ENCODE data around the gene CD4.
"Not testable (repeated sequence)": the region's sequence is repeated elsewhere in the genome, so short reads cannot be mapped to it uniquely, and the experiment has no call there.

Gene CD4

GRCh38 chr12:6849976-6850560 lies 60.7 kb downstream of the CD4 start:
- DNase-seq: no peak

- DNase-seq: no peak
Observed at GRCh38 chr12:6850796-6851152, 61.4 kb downstream of the CD4 start.

DNA sequence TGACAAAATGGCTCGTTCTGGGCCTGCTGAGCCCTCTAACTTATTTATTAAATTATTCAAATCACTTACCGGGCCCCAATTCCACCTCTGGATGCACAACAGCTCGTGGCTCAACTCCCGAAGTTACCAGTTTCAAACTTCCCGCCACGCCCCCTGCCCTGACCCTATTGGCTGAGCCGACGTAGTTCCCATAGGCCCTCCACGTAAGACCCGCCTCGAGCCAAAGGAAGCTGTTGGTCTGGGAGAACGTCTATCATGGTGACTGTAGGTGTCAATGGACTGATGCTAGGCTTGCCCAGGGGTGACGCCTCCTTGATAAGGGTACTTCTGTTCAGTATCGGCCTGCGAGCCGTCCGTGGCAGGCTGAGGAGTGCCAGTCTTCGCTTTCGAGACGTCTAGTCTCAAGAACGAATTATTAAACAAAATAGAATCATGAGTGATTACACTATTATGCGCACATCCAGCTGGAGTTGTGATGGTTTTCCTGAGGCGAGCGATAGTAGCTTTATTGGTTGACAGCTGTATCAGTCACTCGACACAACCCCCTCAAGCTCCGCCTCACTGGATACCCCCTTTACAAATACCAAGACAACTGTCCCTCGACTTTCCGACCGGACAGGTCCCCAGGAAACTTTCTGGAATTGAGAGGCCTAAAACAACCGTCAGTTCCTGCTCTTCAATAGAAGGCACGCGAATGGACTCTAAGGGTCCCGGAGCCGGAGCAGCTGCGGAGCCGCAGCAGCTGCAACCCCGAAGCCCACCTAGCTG lies 62.0 kb downstream of the CD4 start, which contains the start of gene CDCA3:
Gene CDCA3 (minus strand): TSS at position 134 of the 768 bp plus-strand sequence. CDS start 334 bp downstream, outside the sequence.
- peak; percentile 94 for DNase-seq

- DNase-seq: peak; percentile 90
Observed at GRCh38 chr12:6851921-6852650, 62.8 kb downstream of the CD4 start, which contains the start of gene USP5. TSS of gene USP5 (plus strand) at chr12:6852150. CDS start at chr12:6852180, 30 bp downstream.

- DNase-seq: peak; percentile 14
Observed at GRCh38 chr12:6852651-6853354, 63.5 kb downstream of the CD4 start.

GRCh38 chr12:6853626-6854025 lies 64.3 kb downstream of the CD4 start:
- DNase-seq: no peak

DNA sequence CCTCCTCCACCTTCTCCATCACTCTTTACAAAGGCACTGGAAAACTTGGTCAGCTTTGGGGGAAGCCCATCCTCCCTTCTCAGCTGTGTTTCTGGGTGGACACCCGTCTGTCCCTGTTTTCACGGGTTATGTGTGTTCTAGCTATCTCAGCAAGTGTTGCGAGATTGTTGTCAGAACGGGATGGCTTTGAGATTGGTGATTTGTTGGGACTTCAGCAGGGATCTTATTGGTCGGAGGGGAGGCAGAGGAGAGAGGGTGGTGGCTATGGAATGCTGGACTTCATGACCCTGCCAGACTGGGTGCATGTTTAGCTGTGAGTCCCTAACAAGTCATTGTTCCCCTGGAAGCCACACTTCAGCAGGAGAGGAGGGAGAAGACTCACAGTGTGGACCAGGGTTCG lies 64.7 kb downstream of the CD4 start:
- no peak for DNase-seq

- no peak for DNase-seq
Observed at GRCh38 chr12:6855322-6855721, 66.0 kb downstream of the CD4 start.

GRCh38 chr12:6858799-6859198 lies 69.5 kb downstream of the CD4 start:
- DNase-seq: no peak

DNA sequence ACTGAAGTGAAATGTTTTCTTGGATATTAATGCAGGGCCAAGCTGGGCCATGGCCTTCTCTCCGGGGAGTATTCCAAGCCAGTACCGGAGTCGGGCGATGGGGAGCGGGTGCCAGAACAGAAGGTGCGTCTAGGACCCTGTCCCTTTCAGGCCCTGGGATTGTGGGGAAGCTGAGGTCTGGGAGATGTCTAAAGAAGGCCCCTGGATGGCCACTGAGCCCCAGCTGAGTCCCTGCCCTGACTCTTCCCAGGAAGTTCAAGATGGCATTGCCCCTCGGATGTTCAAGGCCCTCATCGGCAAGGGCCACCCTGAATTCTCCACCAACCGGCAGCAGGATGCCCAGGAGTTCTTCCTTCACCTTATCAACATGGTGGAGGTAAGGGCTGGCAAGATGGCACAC lies 70.8 kb downstream of the CD4 start:
- no peak for DNase-seq

DNA sequence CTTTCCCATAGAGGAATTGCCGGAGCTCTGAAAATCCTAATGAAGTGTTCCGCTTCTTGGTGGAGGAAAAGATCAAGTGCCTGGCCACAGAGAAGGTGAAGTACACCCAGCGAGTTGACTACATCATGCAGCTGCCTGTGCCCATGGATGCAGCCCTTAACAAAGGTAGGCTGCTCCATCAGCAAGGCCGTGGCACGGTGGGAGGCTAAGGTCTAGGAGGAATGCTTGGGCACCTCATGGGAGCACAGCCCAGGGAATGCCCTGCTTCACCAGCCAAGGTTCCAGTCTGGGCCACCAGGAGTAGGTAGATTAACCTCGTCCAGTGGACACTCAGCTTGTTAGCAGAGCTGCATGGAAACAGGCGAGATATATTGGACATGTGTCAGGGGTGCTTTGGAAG lies 71.6 kb downstream of the CD4 start:
- no peak for DNase-seq

- no peak for DNase-seq
Observed at GRCh38 chr12:6861391-6861790, 72.1 kb downstream of the CD4 start.

DNA sequence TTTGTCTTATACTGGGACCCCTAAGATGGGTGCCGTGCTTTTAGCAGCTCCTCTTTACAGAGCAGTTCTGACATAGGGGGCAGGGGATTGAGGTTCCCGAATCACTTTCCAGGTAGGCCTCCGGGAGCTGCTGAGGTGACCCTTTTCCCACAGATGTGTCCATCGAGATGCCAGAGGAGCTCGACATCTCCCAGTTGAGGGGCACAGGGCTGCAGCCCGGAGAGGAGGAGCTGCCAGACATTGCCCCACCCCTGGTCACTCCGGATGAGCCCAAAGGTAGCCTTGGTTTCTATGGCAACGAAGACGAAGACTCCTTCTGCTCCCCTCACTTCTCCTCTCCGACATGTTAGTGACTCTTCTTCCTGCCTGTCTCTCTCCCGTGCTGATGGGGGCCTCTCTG lies 73.7 kb downstream of the CD4 start:
- no peak for DNase-seq

- no peak for DNase-seq
Observed at GRCh38 chr12:6863586-6864321, 74.4 kb downstream of the CD4 start.

DNA sequence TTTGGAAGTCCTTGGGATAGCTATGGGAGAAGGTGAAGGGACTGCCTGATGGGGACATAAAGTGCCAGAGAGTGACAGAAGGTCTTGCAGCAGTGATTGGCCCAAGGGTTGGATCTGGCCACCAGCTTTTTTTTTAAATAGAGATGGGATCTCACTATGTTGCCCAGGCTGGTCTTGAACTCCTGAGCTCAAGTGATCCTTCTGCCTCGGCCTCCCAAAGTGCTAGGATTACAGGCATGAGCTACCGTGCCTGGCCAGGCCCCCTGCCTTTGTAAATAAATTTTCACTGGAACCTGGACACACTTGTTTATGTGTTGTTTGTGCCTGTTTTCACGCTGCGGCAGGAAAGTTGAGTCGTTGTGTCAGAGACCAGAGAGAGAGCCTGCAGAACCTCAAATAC lies 76.0 kb downstream of the CD4 start:
- DNase-seq: not testable (repeated sequence)

DNA sequence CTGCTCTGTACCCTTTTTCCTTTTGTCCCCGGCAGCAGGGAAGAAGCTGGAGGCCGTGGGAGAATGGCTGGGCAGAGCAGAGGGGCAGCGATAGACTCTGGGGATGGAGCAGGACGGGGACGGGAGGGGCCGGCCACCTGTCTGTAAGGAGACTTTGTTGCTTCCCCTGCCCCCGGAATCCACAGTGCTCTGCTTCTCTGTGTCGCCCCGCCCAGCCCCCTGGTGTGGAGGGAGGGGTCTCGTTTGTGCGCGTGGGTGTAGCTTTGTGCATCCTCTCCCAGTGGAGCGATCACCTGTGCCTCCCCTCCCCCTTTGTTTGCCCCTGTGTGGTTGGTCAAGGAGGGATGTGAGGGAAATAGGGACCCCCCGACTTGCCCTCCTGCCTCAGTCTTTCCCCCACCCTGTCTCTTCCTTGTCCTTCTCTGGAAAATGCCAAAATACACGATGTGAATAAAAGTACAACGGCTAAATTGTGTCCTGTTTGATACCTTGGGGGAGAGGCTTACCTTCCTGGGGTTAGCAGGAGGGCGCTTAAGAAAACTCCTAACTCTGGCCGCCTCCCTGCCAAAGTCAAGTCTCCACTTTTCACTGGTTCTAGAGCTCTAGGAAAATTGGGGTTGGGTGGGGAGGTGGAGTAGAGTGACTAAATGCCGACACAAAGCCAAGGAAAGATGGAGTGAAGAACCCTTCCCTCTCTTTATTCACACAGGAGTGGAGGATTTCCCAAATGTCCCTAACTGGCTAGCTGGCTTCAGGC lies 77.0 kb downstream of the CD4 start:
- no peak for DNase-seq

DNA sequence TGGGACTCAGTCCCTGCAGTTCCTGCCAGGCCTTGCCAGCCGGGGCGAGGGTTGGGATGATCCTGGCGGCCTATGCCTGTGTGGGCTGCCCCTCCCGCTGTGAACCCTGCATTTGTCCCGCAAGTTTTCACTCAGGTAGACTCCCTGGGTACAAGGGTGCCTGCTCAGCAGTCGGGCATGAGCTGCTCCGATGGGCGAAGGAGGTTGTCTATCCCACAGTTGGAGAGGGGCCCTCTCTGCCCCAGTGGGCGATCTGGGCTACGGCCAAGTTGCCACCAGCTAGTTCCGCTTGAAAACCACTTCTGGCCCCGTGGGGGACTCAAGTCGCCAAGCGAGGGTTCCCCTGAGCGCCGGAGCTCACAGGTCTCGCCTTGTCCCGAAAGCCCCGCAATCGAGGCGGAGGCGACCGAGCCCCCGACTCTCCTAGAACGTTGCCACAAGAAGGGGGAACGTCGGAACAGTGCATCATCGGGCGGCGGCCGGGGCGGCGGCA lies 77.6 kb downstream of the CD4 start:
- no peak for DNase-seq

- peak; percentile 47 for DNase-seq
Observed at GRCh38 chr12:6867413-6868210, 78.3 kb downstream of the CD4 start, which contains the start of gene TPI1. TSS of gene TPI1 (plus strand) at chr12:6867531. CDS start at chr12:6867567, 36 bp downstream.

GRCh38 chr12:6868211-6869048 lies 79.1 kb downstream of the CD4 start:
- DNase-seq: no peak
